H1 (cell line): ENCODE data around the gene PAWR. TPM values are rescaled to one million over a fixed set of nuclear protein-coding genes. Genes with fewer than 3 reads are reported as not detected.

Source experiments
- CTCF ChIA-PET: fragments of 300-600 bp; sonication (Branson Sonifier 250); formaldehyde crosslinking; loops from one replicate; lab custom pipeline; 2021; ENCODE audit not compliant: partially characterized antibody; lab: Charles Lee
- POLR2A ChIA-PET: fragments of 300-600 bp; sonication (Branson Sonifier 250); formaldehyde crosslinking; loops from one replicate; lab custom pipeline; 2021; ENCODE audit warnings: inconsistent platforms; ENCODE audit not compliant: partially characterized antibody; lab: Charles Lee
- DNase-seq, 2 experiments: peaks; one replicate each; pipeline versions ENCODE4 v3.0.0 to v3.0.0-alpha.2; 2010 to 2022; ENCODE audit warnings: low spot score in 2 of 2, low read depth in 1 of 2, mixed read lengths in 1 of 2
- FAIRE-seq: peaks from 2 replicates; lab custom pipeline; 2011; peaks lifted over from hg19 to GRCh38; lab: Jason Lieb, UNC
- H2AFZ ChIP-seq: 2 replicates; pipeline ENCODE4 v1.8.1; 2012; ENCODE audit warnings: low read length, inconsistent platforms
- H2AK5ac ChIP-seq: 2 replicates; pipeline ENCODE4 v1.6.1; 2013; ENCODE audit warnings: low read depth, low read length
- H2BK120ac ChIP-seq: replicated peaks from 2 replicates; pipeline ENCODE3; 2013; ENCODE audit warnings: low read depth, low read length, inconsistent platforms
- H2BK12ac ChIP-seq: 2 replicates; pipeline ENCODE4 v1.6.1; 2013; ENCODE audit warnings: low read depth, low read length
- H2BK15ac ChIP-seq: 2 replicates; pipeline ENCODE4 v1.6.1; 2013; ENCODE audit warnings: low read length
- H2BK20ac ChIP-seq: 2 replicates; pipeline ENCODE4 v1.6.1; 2013; ENCODE audit warnings: low read length
- H2BK5ac ChIP-seq: 2 replicates; pipeline ENCODE4 v1.6.1; 2013; ENCODE audit warnings: low read depth, low read length
- H3K14ac ChIP-seq: 2 replicates; pipeline ENCODE4 v1.6.1; 2013; ENCODE audit warnings: inconsistent platforms; ENCODE audit not compliant: insufficient read length
- H3K18ac ChIP-seq: 2 replicates; pipeline ENCODE4 v1.6.1; 2013; ENCODE audit warnings: low read length; ENCODE audit errors: extremely low read depth
- H3K23ac ChIP-seq: 2 replicates; pipeline ENCODE4 v1.6.1; 2013; ENCODE audit warnings: inconsistent platforms; ENCODE audit not compliant: insufficient read length
- H3K23me2 ChIP-seq: 2 replicates; pipeline ENCODE4 v1.6.1; 2013; ENCODE audit warnings: low read depth, low read length
- H3K27ac ChIP-seq: 2 replicates; pipeline ENCODE4 v1.6.1; 2011; ENCODE audit warnings: low read depth, low read length, inconsistent platforms
- H3K27me3 ChIP-seq, 4 experiments: replicated peaks in 1 of 4; 1 replicate in 1 of 4; 2 replicates in 3 of 4; pipeline versions ENCODE4 v1.6.1 to v1.8.1; 2011 to 2013; ENCODE audit warnings: low read length in 3 of 4, mild to moderate bottlenecking in 3 of 4, inconsistent platforms in 2 of 4, mixed read lengths in 2 of 4, moderate library complexity in 1 of 4; ENCODE audit not compliant: control insufficient read depth in 3 of 4, insufficient read depth in 3 of 4; ENCODE audit errors: extremely low read depth in 1 of 4
- H3K36me3 ChIP-seq, 4 experiments: 2 replicates each; pipeline versions ENCODE4 v1.6.1 to v1.8.1; 2011 to 2013; ENCODE audit warnings: mild to moderate bottlenecking in 4 of 4, low read length in 3 of 4, moderate library complexity in 2 of 4, control low read depth in 1 of 4, inconsistent platforms in 1 of 4; ENCODE audit not compliant: insufficient read depth in 4 of 4, control insufficient read depth in 2 of 4
- H3K4ac ChIP-seq: replicated peaks from 2 replicates; pipeline ENCODE3; 2013; ENCODE audit warnings: low read length, low read depth, mixed read lengths, inconsistent platforms; ENCODE audit not compliant: insufficient read length
- H3K4me1 ChIP-seq, 4 experiments: replicated peaks in 1 of 4; 1 replicate in 1 of 4; 2 replicates in 3 of 4; pipeline versions ENCODE4 v1.6.1 to v1.8.1; 2011 to 2013; ENCODE audit warnings: low read length in 3 of 4, inconsistent platforms in 2 of 4, mixed read lengths in 1 of 4; ENCODE audit not compliant: insufficient read depth in 4 of 4, control insufficient read depth in 3 of 4
- H3K4me2 ChIP-seq, 2 experiments: 2 replicates each; pipeline versions ENCODE4 v1.6.1 to v1.8.1; 2011 to 2013; ENCODE audit warnings: low read depth in 2 of 2, low read length in 2 of 2, control low read depth in 1 of 2, inconsistent platforms in 1 of 2, mild to moderate bottlenecking in 1 of 2; ENCODE audit not compliant: insufficient read depth in 1 of 2
- H3K4me3 ChIP-seq, 4 experiments: fragments of 200-600, 300-600 bp in 1 of 4; sonication (generic), shearing (Covaris generic), sonication (Bioruptor Twin) in 1 of 4; 2 replicates each; pipeline versions ENCODE4 v1.5.1 to v1.8.1; 2011 to 2016; ENCODE audit warnings: low read length in 4 of 4, low read depth in 3 of 4, control low read depth in 2 of 4, inconsistent platforms in 2 of 4, mild to moderate bottlenecking in 2 of 4, mixed read lengths in 1 of 4, moderate library complexity in 1 of 4; ENCODE audit not compliant: insufficient read depth in 2 of 4; ENCODE audit errors: extremely low read depth in 1 of 4
- H3K56ac ChIP-seq: replicated peaks from 2 replicates; pipeline ENCODE3; 2013; ENCODE audit warnings: low read depth, mild to moderate bottlenecking, mixed read lengths, low read length, inconsistent platforms; ENCODE audit not compliant: insufficient read length
- H3K79me1 ChIP-seq: 2 replicates; pipeline ENCODE4 v1.6.1; 2013; ENCODE audit warnings: low read depth, low read length, control low read depth
- H3K79me2 ChIP-seq, 2 experiments: 2 replicates each; pipeline versions ENCODE4 v1.6.1 to v1.8.1; 2012 to 2013; ENCODE audit warnings: low read length in 2 of 2, mild to moderate bottlenecking in 2 of 2, inconsistent platforms in 1 of 2; ENCODE audit not compliant: insufficient read depth in 2 of 2, control insufficient read depth in 1 of 2
- H3K9ac ChIP-seq, 4 experiments: replicated peaks in 1 of 4; 1 replicate in 1 of 4; 2 replicates in 3 of 4; pipeline versions ENCODE4 v1.6.1 to v1.8.1; 2011 to 2013; ENCODE audit warnings: low read depth in 3 of 4, low read length in 3 of 4, control low read depth in 2 of 4, mild to moderate bottlenecking in 2 of 4, moderate library complexity in 2 of 4, inconsistent platforms in 1 of 4; ENCODE audit errors: extremely low read depth in 1 of 4
- H3K9me3 ChIP-seq, 2 experiments: 2 replicates each; pipeline versions ENCODE4 v1.6.1 to v1.8.1; 2012 to 2013; ENCODE audit warnings: mild to moderate bottlenecking in 2 of 2, moderate library complexity in 2 of 2, control low read depth in 1 of 2, inconsistent platforms in 1 of 2, low read depth in 1 of 2, low read length in 1 of 2, mixed read lengths in 1 of 2; ENCODE audit not compliant: insufficient read depth in 2 of 2
- H4K20me1 ChIP-seq, 2 experiments: replicated peaks in 1 of 2; 2 replicates each; pipeline versions ENCODE3 to v1.8.1; 2011 to 2013; ENCODE audit warnings: inconsistent platforms in 2 of 2, low read length in 2 of 2, mild to moderate bottlenecking in 1 of 2; ENCODE audit not compliant: insufficient read depth in 2 of 2, control insufficient read depth in 1 of 2
- H4K5ac ChIP-seq: 2 replicates; pipeline ENCODE4 v1.6.1; 2013; ENCODE audit warnings: low read length, low read depth, mixed read lengths, inconsistent platforms; ENCODE audit not compliant: insufficient read length
- H4K8ac ChIP-seq: 2 replicates; pipeline ENCODE4 v1.8.0; 2013; ENCODE audit warnings: mild to moderate bottlenecking, moderate library complexity, low read length, inconsistent platforms; ENCODE audit not compliant: insufficient read depth; ENCODE audit errors: extremely low read depth
- H4K91ac ChIP-seq: replicated peaks from 2 replicates; pipeline ENCODE3; 2013; ENCODE audit warnings: low read length, mixed read lengths, inconsistent platforms; ENCODE audit not compliant: insufficient read length
- ATF2 ChIP-seq: IDR thresholded peaks from 2 replicates; pipeline ENCODE4 v1.6.1; 2012; ENCODE audit warnings: low read length, inconsistent platforms
- CHD2 ChIP-seq: IDR thresholded peaks from 2 replicates; pipeline ENCODE4 v1.6.1; 2012; ENCODE audit warnings: low read length, improper control_type of control experiment
- CTBP2 ChIP-seq: IDR thresholded peaks from 2 replicates; pipeline ENCODE4 v1.7.0; 2011; ENCODE audit warnings: borderline replicate concordance, mild to moderate bottlenecking, moderate library complexity, mixed read lengths, low read length; ENCODE audit not compliant: insufficient read depth, insufficient read length
- RAD21 ChIP-seq, 2 experiments: IDR thresholded peaks in 1 of 2; conservative IDR thresholded peaks in 1 of 2; 2 replicates each; pipeline ENCODE4 v1.6.1; 2011; ENCODE audit warnings: low read depth in 2 of 2, low read length in 2 of 2, improper control_type of control experiment in 1 of 2, inconsistent platforms in 1 of 2, mild to moderate bottlenecking in 1 of 2, moderate library complexity in 1 of 2
- RNF2 ChIP-seq: fragments of 200-900, 300-1000 bp; sonication (generic); IDR thresholded peaks from 2 replicates; pipeline ENCODE4 v1.7.1; 2016; ENCODE audit warnings: borderline replicate concordance, low read depth, mild to moderate bottlenecking, antibody characterized with exemption, low read length; ENCODE audit not compliant: poor library complexity, severe bottlenecking; ENCODE audit errors: missing control alignments
- WGBS, 2 experiments: shearing (Covaris generic) in 1 of 2; methylation state at CpG; one replicate each; pipeline versions ENCODE4 v1.1.6 to v1.1.7; 2013 to 2015; ENCODE audit warnings: low lambda C conversion rate in 2 of 2, mixed read lengths in 2 of 2, inconsistent platforms in 1 of 2, low coverage in 1 of 2, missing lambda C conversion rate in 1 of 2; ENCODE audit not compliant: insufficient replicate concordance in 2 of 2, insufficient coverage in 1 of 2, insufficient read length in 1 of 2; ENCODE audit errors: extremely low coverage in 1 of 2, missing lambda C conversion rate in 1 of 2; 5-methylcytosine and 5-hydroxymethylcytosine counted together
- polyA plus RNA-seq, 7 experiments: library from polyadenylated mRNA; depleted of rRNA in 3 of 7; stranded (reverse) in 5 of 7; unstranded in 2 of 7; fragments of >200 nt in 5 of 7; fragments of 200-250 nt in 2 of 7; gene quantifications; 1 replicate in 5 of 7; 2 replicates in 1 of 7; 4 replicates in 1 of 7; pipeline versions ENCODE4 v1.2.1 to v1.2.3, GENCODE V29; 2011 to 2013; ENCODE audit warnings: missing spikeins in 2 of 7, mixed read lengths in 2 of 7
- total RNA-seq: library from RNA; stranded (reverse); fragmentation: NEBNext Ultra II Directional; extraction: Animal tissue kit (Norgen Biotek cat#: 25700); gene quantifications from 2 replicates; pipeline ENCODE4 v1.2.1, GENCODE V29; 2021

PAWR gene
- total and polyA plus RNA-seq, 2 of the 8 experiments (the other 6 are each of a cell fraction or from before 2014, with no cell fraction given): 28.3 to 327 TPM

GRCh38 chr12:79555028-79555925 lies 135.5 kb downstream of the PAWR start:
- Histone ChIP-seq H4K8ac (no peak overlapping the region), H2BK20ac (no peak overlapping the region), H3K9me3 (peaks cover 2 to 9% of the 10 kb centered on the region in 2 experiments; a peak in 3 of 4 replicates), H2BK5ac (no peak overlapping the region), H2BK12ac (no peak overlapping the region), H4K5ac (no peak overlapping the region), H3K79me2 (peaks cover 0 to 2% of the 10 kb centered on the region in 2 experiments; a peak in 1 of 4 replicates), H3K23me2 (no peaks in the 10 kb centered on the region), H3K9ac (no peak overlapping the region), H3K4me1 (peaks cover 0 to 11% (median 4%) of the 10 kb centered on the region in 4 experiments; a peak in 4 of 7 replicates), H2BK120ac (no peak overlapping the region), H2AFZ (no peak overlapping the region), H2AK5ac (no peak overlapping the region), H3K4me3 (no peak overlapping the region), H3K56ac (no peak overlapping the region), H4K20me1 (no peaks in the 10 kb centered on the region), H3K27ac (no peak overlapping the region), H3K27me3 (no peaks in the 10 kb centered on the region), H2BK15ac (no peak overlapping the region), H3K23ac (no peak overlapping the region), H4K91ac (no peak overlapping the region), H3K4me2 (no peak overlapping the region), H3K4ac (no peak overlapping the region), H3K14ac (no peak overlapping the region), H3K36me3 (peaks cover 0 to 31% (median 14%) of the 10 kb centered on the region in 4 experiments; a peak in 3 of 8 replicates), H3K79me1 (no peaks in the 10 kb centered on the region), H3K18ac (no peak overlapping the region)
- ChIA-PET POLR2A (interaction anchor here (1.6 kb wide), 1 partner anchor 147 kb away, joined by 3 read pairs; no protein-coding TSS in a partner anchor), CTCF (interaction anchor here (0.6 to 1.1 kb wide), 5 partner anchors 9 to 661 kb away, joined by 3 read pairs; no protein-coding TSS in a partner anchor)
- WGBS, 2 experiments: 97% methylated on average over 3 of the region's 3 CpGs; no CpG with 5 or more reads in 1 of the 2 experiments
- DNase-seq (no peak), FAIRE-seq (peak; percentile 7)
- TF ChIP-seq RNF2 (no peak), ATF2 (no peak), CTBP2 (no peak), CHD2 (no peak), RAD21 (IDR thresholded peaks at IDR 0.05 in 1 of 2, conservative IDR thresholded peaks at IDR 0.05 in 1 of 2; ENCODE audit: low read depth in 2 of 2, low read length in 2 of 2) (peak; percentile 68 to 76)
